SK-N-SH (cell line): ENCODE data around the gene TBCEL. TPM values are rescaled to one million over a fixed set of nuclear protein-coding genes. Genes with fewer than 3 reads are reported as not detected.

Experiments
- CTCF ChIA-PET: fragments of 300-600, 350-600 bp; formaldehyde crosslinking; extraction: SDS; loops from one replicate; lab custom pipeline; 2021; lab: Yijun Ruan, JAX
- POLR2A ChIA-PET: fragments of 350-600 bp; sonication (Branson Sonifier 250); formaldehyde crosslinking; extraction: SDS; loops from one replicate; lab custom pipeline; 2020; ENCODE audit warnings: antibody characterized with exemption, inconsistent platforms; lab: Yijun Ruan, JAX
- DNase-seq: peaks from one replicate; pipeline ENCODE4 v3.0.0; 2012
- H2AFZ ChIP-seq: fragments of 200-600 bp; sonication (generic); 2 replicates; pipeline ENCODE4 v1.8.1; 2016; ENCODE audit warnings: antibody characterized with exemption, mild to moderate bottlenecking, low read depth
- H3F3A ChIP-seq: fragments of 200-600 bp; sonication (generic); replicated peaks from 2 replicates; pipeline ENCODE3; 2016; ENCODE audit warnings: antibody characterized with exemption, mild to moderate bottlenecking; ENCODE audit not compliant: insufficient read depth
- H3K27ac ChIP-seq, 2 experiments: fragments of 200-500 bp in 1 of 2; fragments of 200-600 bp in 1 of 2; sonication (Bioruptor generic) in 1 of 2; sonication (generic), shearing (Covaris generic) in 1 of 2; 2 replicates each; pipeline versions ENCODE4 v1.5.1 to v1.6.1; 2014 to 2016; ENCODE audit warnings: low read depth in 2 of 2, inconsistent platforms in 1 of 2, low read length in 1 of 2, mild to moderate bottlenecking in 1 of 2, mixed read lengths in 1 of 2
- H3K27me3 ChIP-seq: fragments of 200-600 bp; sonication (generic), shearing (Covaris generic); 2 replicates; pipeline ENCODE4 v1.6.1; 2016; ENCODE audit warnings: mixed run types; ENCODE audit not compliant: insufficient read depth
- H3K36me3 ChIP-seq, 2 experiments: fragments of 200-500 bp in 1 of 2; fragments of 200-600 bp in 1 of 2; sonication (Bioruptor generic) in 1 of 2; sonication (generic) in 1 of 2; replicated peaks in 1 of 2; 2 replicates each; pipeline versions ENCODE3 to v1.5.1; 2014 to 2016; ENCODE audit warnings: low read length in 1 of 2, mild to moderate bottlenecking in 1 of 2; ENCODE audit not compliant: insufficient read depth in 2 of 2, control insufficient read depth in 1 of 2
- H3K4me1 ChIP-seq, 2 experiments: fragments of 200-500 bp in 1 of 2; fragments of 200-600 bp in 1 of 2; sonication (Bioruptor generic) in 1 of 2; sonication (generic), shearing (Covaris generic) in 1 of 2; 2 replicates each; pipeline versions ENCODE4 v1.5.1 to v1.6.1; 2014 to 2016; ENCODE audit warnings: low read depth in 1 of 2, low read length in 1 of 2, mixed run types in 1 of 2; ENCODE audit not compliant: insufficient read depth in 2 of 2, control insufficient read depth in 1 of 2
- H3K4me2 ChIP-seq: fragments of 200-600 bp; sonication (generic), shearing (Covaris generic); 2 replicates; pipeline ENCODE4 v1.6.1; 2017; ENCODE audit warnings: mixed run types
- H3K4me3 ChIP-seq, 2 experiments: fragments of 200-500 bp in 1 of 2; fragments of 200-600 bp in 1 of 2; sonication (Bioruptor generic) in 1 of 2; sonication (generic), shearing (Covaris generic) in 1 of 2; 2 replicates each; pipeline versions ENCODE4 v1.5.1 to v1.8.1; 2014 to 2016; ENCODE audit warnings: low read depth in 2 of 2, inconsistent platforms in 1 of 2, low read length in 1 of 2, mild to moderate bottlenecking in 1 of 2, mixed read lengths in 1 of 2, moderate library complexity in 1 of 2
- H3K79me2 ChIP-seq: fragments of 200-600 bp; sonication (generic); 2 replicates; pipeline ENCODE4 v1.8.1; 2017; ENCODE audit warnings: mild to moderate bottlenecking; ENCODE audit not compliant: insufficient read depth
- H3K9ac ChIP-seq: fragments of 200-600 bp; sonication (generic); 2 replicates; pipeline ENCODE4 v1.6.1; 2017; ENCODE audit warnings: mixed run types
- H3K9me2 ChIP-seq: fragments of 200-600 bp; sonication (generic); 2 replicates; pipeline ENCODE4 v1.6.1; 2017; ENCODE audit warnings: mixed run types
- H3K9me3 ChIP-seq: fragments of 200-600 bp; sonication (generic); 2 replicates; pipeline ENCODE4 v1.6.1; 2017; ENCODE audit warnings: mixed run types, mild to moderate bottlenecking, moderate library complexity
- H4K20me1 ChIP-seq: fragments of 200-600 bp; sonication (generic); 2 replicates; pipeline ENCODE4 v1.6.1; 2017; ENCODE audit warnings: mild to moderate bottlenecking, mixed run types; ENCODE audit not compliant: insufficient read depth
- CHD2 ChIP-seq: fragments of 150-350 bp; IDR thresholded peaks from 2 replicates; pipeline ENCODE4 v1.6.1; 2018; ENCODE audit warnings: low read length; ENCODE audit not compliant: partially characterized antibody
- FOXJ3 ChIP-seq: sonication (generic); formaldehyde crosslinking; IDR thresholded peaks from 2 replicates; pipeline ENCODE4 v1.5.1; 2020; ENCODE audit warnings: mild to moderate bottlenecking, missing genetic modification reagents
- GABPA ChIP-seq: IDR thresholded peaks from 2 replicates; pipeline ENCODE4 v1.4.0; 2012; ENCODE audit warnings: low read depth, mild to moderate bottlenecking
- GATA2 ChIP-seq: sonication (generic); formaldehyde crosslinking; IDR thresholded peaks from 2 replicates; pipeline ENCODE4 v1.5.0; 2020; ENCODE audit warnings: mild to moderate bottlenecking, missing genetic modification reagents
- MAX ChIP-seq: IDR thresholded peaks from 2 replicates; pipeline ENCODE4 v1.4.0; 2012; ENCODE audit warnings: low read depth
- MXI1 ChIP-seq: IDR thresholded peaks from 2 replicates; pipeline ENCODE4 v1.6.1; 2012; ENCODE audit warnings: mild to moderate bottlenecking, low read depth, low read length, improper control_type of control experiment
- NFIC ChIP-seq: IDR thresholded peaks from 2 replicates; pipeline ENCODE4 v1.4.0; 2012; ENCODE audit warnings: borderline replicate concordance
- NRF1 ChIP-seq: IDR thresholded peaks from 2 replicates; pipeline ENCODE4 v1.6.1; 2012; ENCODE audit warnings: low read depth, mild to moderate bottlenecking, low read length
- RAD21 ChIP-seq: IDR thresholded peaks from 2 replicates; pipeline ENCODE4 v1.6.1; 2012; ENCODE audit warnings: mild to moderate bottlenecking, low read length
- RCOR1 ChIP-seq: fragments of 150-350 bp; IDR thresholded peaks from 2 replicates; pipeline ENCODE4 v1.6.1; 2017; ENCODE audit warnings: antibody characterized with exemption, low read length
- RFX5 ChIP-seq: IDR thresholded peaks from 2 replicates; pipeline ENCODE4 v1.6.1; 2012; ENCODE audit warnings: mild to moderate bottlenecking, improper control_type of control experiment, low read length
- SMC3 ChIP-seq: IDR thresholded peaks from 2 replicates; pipeline ENCODE4 v1.6.1; 2012; ENCODE audit warnings: low read depth, low read length, improper control_type of control experiment
- TAF1 ChIP-seq: IDR thresholded peaks from 2 replicates; pipeline ENCODE4 v1.6.1; 2012; ENCODE audit warnings: low read depth, mild to moderate bottlenecking, low read length, moderate library complexity, borderline replicate concordance
- TCF12 ChIP-seq: IDR thresholded peaks from 2 replicates; pipeline ENCODE4 v1.4.0; 2012
- ZBTB33 ChIP-seq: IDR thresholded peaks from 2 replicates; pipeline ENCODE4 v1.4.0; 2012; ENCODE audit warnings: low read depth, borderline replicate concordance
- WGBS: methylation state at CpG from one replicate; pipeline ENCODE4 v1.1.6; 2017; ENCODE audit warnings: low lambda C conversion rate; 5-methylcytosine and 5-hydroxymethylcytosine counted together
- polyA plus RNA-seq, 3 experiments: library from polyadenylated mRNA; depleted of rRNA; stranded (reverse); fragments of >200 nt; gene quantifications; 2 replicates each; pipeline ENCODE4 v1.2.3, GENCODE V29; 2012
- TF ChIP-seq, protein P1 (sequence below): IDR thresholded peaks from 2 replicates; pipeline ENCODE4; 2012

The TBCEL gene
- polyA plus RNA-seq, 1 of the 3 experiments (the other 2 are of a cell fraction), result 5.9 TPM

DNA sequence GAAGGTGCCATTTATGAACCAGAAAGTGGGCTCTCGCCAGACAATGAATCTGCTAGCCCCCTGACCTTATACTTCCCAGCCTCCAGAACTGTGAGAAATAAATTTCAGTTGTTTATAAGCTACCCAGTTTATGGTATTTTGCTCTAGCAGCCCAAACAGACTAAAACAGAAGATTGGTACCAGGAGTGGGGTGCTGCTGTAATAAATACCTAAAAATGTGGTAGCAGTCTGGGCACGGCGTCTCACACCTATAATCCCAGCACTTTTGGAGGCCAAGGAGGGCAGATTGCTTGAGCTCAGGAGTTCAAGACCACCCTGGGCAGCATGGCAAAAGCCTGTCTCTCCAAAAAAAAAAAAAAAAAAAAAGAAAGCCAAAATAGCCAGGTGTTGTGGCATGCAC, 98.4 kb downstream of the TBCEL start:
- H3K36me3 ChIP-seq, result no peaks in the 10 kb centered on the region
- H3K4me3 ChIP-seq, result no peak overlapping the region; a peak in 1 of 4 replicates
- CTCF ChIA-PET, result interaction anchor here (0.6 to 4.9 kb wide), 10 partner anchors 8 to 611 kb away, joined by 3 to 33 read pairs (median 3); partner anchors contain the start of gene GRIK4
- 36% methylated on average over 3 of the region's 3 CpGs for whole genome bisulfite sequencing
- no peak overlapping the region for H3K9ac ChIP-seq
- no peaks in the 10 kb centered on the region; a peak in 1 of 4 replicates for H3K4me1 ChIP-seq
- H4K20me1 ChIP-seq, result no peaks in the 10 kb centered on the region
- H3K9me3 ChIP-seq, result no peaks in the 10 kb centered on the region
- no peaks in the 10 kb centered on the region for H3K9me2 ChIP-seq
- H3K27me3 ChIP-seq, result no peaks in the 10 kb centered on the region
- POLR2A ChIA-PET, result interaction anchor here (0.6 to 1.1 kb wide), 2 partner anchors 45 to 1383 kb away, joined by 3 to 4 read pairs; no protein-coding TSS in a partner anchor
- H2AFZ ChIP-seq, result no peak overlapping the region
- no peaks in the 10 kb centered on the region for H3F3A ChIP-seq
- DNase-seq, result no peak
- TF ChIP-seq TAF1 (no peak), GATA2 (no peak), SMC3 (no peak), CHD2 (no peak), TCF12 (no peak), NFIC (no peak), GABPA (no peak), RCOR1 (no peak), RAD21 (no peak), ZBTB33 (no peak), NRF1 (no peak), FOXJ3 (no peak)
- no peaks in the 10 kb centered on the region for H3K79me2 ChIP-seq
- no peak overlapping the region for H3K27ac ChIP-seq
- H3K4me2 ChIP-seq, result no peak overlapping the region

- no peaks in the 10 kb centered on the region for H3K36me3 ChIP-seq
- H3K4me2 ChIP-seq, result no peak overlapping the region
- no peak overlapping the region for H3K4me3 ChIP-seq
- TF ChIP-seq MAX, result no peak
- TF ChIP-seq MXI1, result no peak
- TF ChIP-seq FOXJ3, result no peak
- no peak for TF ChIP-seq TAF1
- TF ChIP-seq RFX5, result no peak
- TF ChIP-seq, protein P1, sequence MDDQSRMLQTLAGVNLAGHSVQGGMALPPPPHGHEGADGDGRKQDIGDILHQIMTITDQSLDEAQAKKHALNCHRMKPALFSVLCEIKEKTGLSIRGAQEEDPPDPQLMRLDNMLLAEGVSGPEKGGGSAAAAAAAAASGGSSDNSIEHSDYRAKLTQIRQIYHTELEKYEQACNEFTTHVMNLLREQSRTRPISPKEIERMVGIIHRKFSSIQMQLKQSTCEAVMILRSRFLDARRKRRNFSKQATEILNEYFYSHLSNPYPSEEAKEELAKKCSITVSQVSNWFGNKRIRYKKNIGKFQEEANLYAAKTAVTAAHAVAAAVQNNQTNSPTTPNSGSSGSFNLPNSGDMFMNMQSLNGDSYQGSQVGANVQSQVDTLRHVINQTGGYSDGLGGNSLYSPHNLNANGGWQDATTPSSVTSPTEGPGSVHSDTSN, result no peak
- no peak for TF ChIP-seq NFIC
- no peaks in the 10 kb centered on the region; a peak in 1 of 4 replicates for H3K4me1 ChIP-seq
- H3F3A ChIP-seq, result no peaks in the 10 kb centered on the region
- H2AFZ ChIP-seq, result no peak overlapping the region
- H3K9ac ChIP-seq, result no peak overlapping the region
- H3K27ac ChIP-seq, result no peak overlapping the region
- CTCF ChIA-PET, result interaction anchor here (0.6 to 1.7 kb wide), 5 partner anchors 8 to 134 kb away, joined by 3 to 5 read pairs (median 3); no protein-coding TSS in a partner anchor
- H3K9me2 ChIP-seq, result no peaks in the 10 kb centered on the region
- POLR2A ChIA-PET, result no interaction called here
- DNase-seq, result no peak
- H4K20me1 ChIP-seq, result no peaks in the 10 kb centered on the region
- H3K79me2 ChIP-seq, result no peaks in the 10 kb centered on the region
- WGBS, result 44% methylated on average over 6 of the region's 6 CpGs
- no peaks in the 10 kb centered on the region for H3K9me3 ChIP-seq
- no peaks in the 10 kb centered on the region for H3K27me3 ChIP-seq
Measured at GRCh38 chr11:121123496-121124069, 99.7 kb downstream of the TBCEL start.
